Endothelial cell of umbilical vein (primary cell): Measurements from ENCODE around the gene COL17A1. TPM values are rescaled to one million over a fixed set of nuclear protein-coding genes. Genes with fewer than 3 reads are reported as not detected.

Experiments
- BruUV-seq: library from RNA; stranded (reverse); fragments of 400-500 nt; replicated peaks from 2 replicates; lab custom pipeline; 2021; lab: Mats Ljungman, UMichigan
- CTCF ChIA-PET: fragments of 300-600, 350-600 bp; sonication (Branson Sonifier 250); formaldehyde crosslinking; loops from one replicate; lab custom pipeline; 2021; ENCODE audit warnings: antibody characterized with exemption, inconsistent platforms; lab: Charles Lee
- POLR2A ChIA-PET: fragments of 300-600, 350-600 bp; sonication (Branson Sonifier 250); formaldehyde crosslinking; loops from one replicate; lab custom pipeline; 2021; ENCODE audit warnings: antibody characterized with exemption, inconsistent platforms; lab: Charles Lee
- DNase-seq: peaks from one replicate; pipeline ENCODE4 v3.0.0-alpha.2; 2011; ENCODE audit warnings: low read depth, low spot score
- FAIRE-seq: peaks from 2 replicates; lab custom pipeline; 2011; peaks lifted over from hg19 to GRCh38; lab: Jason Lieb, UNC
- H2AFZ ChIP-seq: 2 replicates; pipeline ENCODE4 v1.6.0; 2012; ENCODE audit warnings: low read depth, low read length, control low read depth, inconsistent platforms
- H3K27ac ChIP-seq: 2 replicates; pipeline ENCODE4 v1.5.1; 2011; ENCODE audit warnings: low read depth, mild to moderate bottlenecking, control low read depth, low read length, moderate library complexity; ENCODE audit not compliant: insufficient read depth
- H3K27me3 ChIP-seq, 2 experiments: 2 replicates each; pipeline versions ENCODE4 v1.6.0 to v1.6.1; 2011; ENCODE audit warnings: low read length in 2 of 2, mixed read lengths in 1 of 2; ENCODE audit not compliant: control insufficient read depth in 2 of 2, insufficient read depth in 2 of 2
- H3K36me3 ChIP-seq, 2 experiments: 2 replicates in 1 of 2; 3 replicates in 1 of 2; pipeline ENCODE4 v1.5.1; 2011; ENCODE audit warnings: low read length in 2 of 2, mild to moderate bottlenecking in 1 of 2, moderate library complexity in 1 of 2; ENCODE audit not compliant: control insufficient read depth in 2 of 2, insufficient read depth in 2 of 2; ENCODE audit errors: extremely low read depth in 1 of 2
- H3K4me1 ChIP-seq: 3 replicates; pipeline ENCODE4 v1.5.1; 2011; ENCODE audit warnings: mild to moderate bottlenecking, low read length; ENCODE audit not compliant: control insufficient read depth, insufficient read depth; ENCODE audit errors: extremely low read depth
- H3K4me2 ChIP-seq: 2 replicates; pipeline ENCODE4 v1.6.1; 2011; ENCODE audit warnings: low read length, control low read depth, mixed read lengths; ENCODE audit not compliant: insufficient read depth
- H3K4me3 ChIP-seq, 3 experiments: fragments of 200-600 bp in 1 of 3; sonication (generic), shearing (Covaris generic) in 1 of 3; replicated peaks in 1 of 3; 2 replicates each; pipeline ENCODE4 v1.5.1; 2011 to 2016; ENCODE audit warnings: control low read depth in 3 of 3, low read length in 3 of 3, mild to moderate bottlenecking in 2 of 3, inconsistent platforms in 1 of 3, low read depth in 1 of 3, moderate library complexity in 1 of 3; ENCODE audit not compliant: insufficient read depth in 1 of 3
- H3K79me2 ChIP-seq: 2 replicates; pipeline ENCODE4 v1.6.0; 2012; ENCODE audit warnings: low read length, inconsistent platforms; ENCODE audit not compliant: control insufficient read depth, insufficient read depth
- H3K9ac ChIP-seq: replicated peaks from 2 replicates; pipeline ENCODE3; 2011; ENCODE audit warnings: low read length, control low read depth; ENCODE audit not compliant: insufficient read depth; ENCODE audit errors: extremely low read depth
- H3K9me1 ChIP-seq: replicated peaks from 3 replicates; pipeline ENCODE4 v1.6.0; 2011; ENCODE audit warnings: mild to moderate bottlenecking, low read length; ENCODE audit not compliant: control insufficient read depth, insufficient read depth; ENCODE audit errors: extremely low read depth
- H3K9me3 ChIP-seq: replicated peaks from 2 replicates; pipeline ENCODE4 v1.5.1; 2012; ENCODE audit warnings: low read length, inconsistent platforms; ENCODE audit not compliant: control insufficient read depth, insufficient read depth
- H4K20me1 ChIP-seq: replicated peaks from 2 replicates; pipeline ENCODE3; 2011; ENCODE audit warnings: mild to moderate bottlenecking, low read length; ENCODE audit not compliant: control insufficient read depth, insufficient read depth; ENCODE audit errors: extremely low read depth
- EZH2 ChIP-seq: IDR thresholded peaks from 2 replicates; pipeline ENCODE4 v1.6.1; 2012; ENCODE audit warnings: borderline replicate concordance, low read depth, mild to moderate bottlenecking, moderate library complexity, low read length, inconsistent platforms; ENCODE audit not compliant: severe bottlenecking
- FOS ChIP-seq: IDR thresholded peaks from 2 replicates; pipeline ENCODE4 v1.6.1; 2011; ENCODE audit warnings: mild to moderate bottlenecking, low read length, moderate library complexity, borderline replicate concordance; ENCODE audit not compliant: insufficient read depth
- GATA2 ChIP-seq: IDR thresholded peaks from 2 replicates; pipeline ENCODE4 v1.7.0; 2011; ENCODE audit warnings: low read depth, mild to moderate bottlenecking, moderate library complexity, mixed read lengths, low read length; ENCODE audit not compliant: insufficient read length, insufficient read depth
- JUN ChIP-seq: IDR thresholded peaks from 2 replicates; pipeline ENCODE4 v1.6.1; 2011; ENCODE audit warnings: borderline replicate concordance, low read depth; ENCODE audit not compliant: insufficient read length, insufficient read depth
- MYC ChIP-seq: IDR thresholded peaks from one replicate; pipeline ENCODE4 v1.6.1; 2011; ENCODE audit warnings: mild to moderate bottlenecking, low read depth, low read length
- POLR2A ChIP-seq: IDR thresholded peaks from 2 replicates; pipeline ENCODE4 v1.6.1; 2012; ENCODE audit warnings: low read depth, mild to moderate bottlenecking, control low read depth, low read length
- POLR2AphosphoS5 ChIP-seq: IDR thresholded peaks from 2 replicates; pipeline ENCODE4 v1.6.1; 2012; ENCODE audit warnings: low read depth, mild to moderate bottlenecking, control low read depth, low read length, moderate library complexity; ENCODE audit not compliant: insufficient read depth
- dilution Hi-C: fragments of 300-500 bp; cut with MboI; formaldehyde crosslinking; loops from one replicate; pipeline ENCODE4 v1.15.0; 2019; ENCODE audit warnings: low sequenced_read_pairs; ENCODE audit not compliant: extremely low pct_ligation_motif_present
- intact Hi-C: fragments of 100-400 bp; cut with micrococcal nuclease; formaldehyde crosslinking; loops from one replicate; pipeline ENCODE4 v1.10.0; 2022
- polyA plus RNA-seq, 4 experiments: library from polyadenylated mRNA; depleted of rRNA in 3 of 4; stranded (reverse) in 3 of 4; unstranded in 1 of 4; fragments of >200 nt; gene quantifications; 2 replicates each; pipeline versions ENCODE4 v1.2.1 to v1.2.3, GENCODE V29; 2011 to 2012; ENCODE audit warnings: missing spikeins in 1 of 4
- total RNA-seq: library from RNA; stranded (reverse); gene quantifications from 2 replicates; pipeline ENCODE4 v1.2.3, GENCODE V29; 2021
- TF ChIP-seq, protein P1 (sequence below): IDR thresholded peaks from 2 replicates; pipeline ENCODE4 v1.6.1; 2011; ENCODE audit not compliant: insufficient read depth, insufficient read length
- TF ChIP-seq, protein P2 (sequence below), 2 donors: IDR thresholded peaks; 1 replicate in 1 of 2; 2 replicates in 1 of 2; pipeline ENCODE4 v1.5.1; 2011; ENCODE audit warnings: low read length in 2 of 2, mild to moderate bottlenecking in 2 of 2, moderate library complexity in 2 of 2, control low read depth in 1 of 2, inconsistent platforms in 1 of 2, low read depth in 1 of 2; ENCODE audit not compliant: insufficient read depth in 1 of 2; ENCODE audit errors: extremely low read depth in 1 of 2

COL17A1 gene
- total and polyA plus RNA-seq, 2 donors (not counting 3 experiments of a cell fraction or from before 2014, with no cell fraction given): 0.57 to 1.3 TPM

GRCh38 chr10:104061196-104061595, 24.5 kb downstream of the COL17A1 start:
- Histone ChIP-seq H3K27ac (no peak overlapping the region), H3K27me3 (no peaks in the 10 kb centered on the region), H3K4me3 (no peak overlapping the region), H3K79me2 (no peaks in the 10 kb centered on the region), H3K36me3 (no peaks in the 10 kb centered on the region), H3K4me2 (no peak overlapping the region), H2AFZ (no peak overlapping the region), H3K4me1 (no peaks in the 10 kb centered on the region), H3K9me3 (no peaks in the 10 kb centered on the region), H3K9me1 (no peaks in the 10 kb centered on the region), H4K20me1 (no peaks in the 10 kb centered on the region), H3K9ac (no peak overlapping the region)
- CTCF ChIA-PET: interaction anchor here (1.0 to 1.2 kb wide), 2 partner anchors 16 to 60 kb away, joined by 4 to 6 read pairs; partner anchors contain the start of gene SFR1
- intact Hi-C loops (no loop called here), dilution Hi-C loops (no loop called here)
- TF ChIP-seq GATA2: no peak
- no peak for TF ChIP-seq MYC
- no peak for TF ChIP-seq FOS
- TF ChIP-seq EZH2: no peak
- no peak for TF ChIP-seq JUN
- TF ChIP-seq, protein P1, sequence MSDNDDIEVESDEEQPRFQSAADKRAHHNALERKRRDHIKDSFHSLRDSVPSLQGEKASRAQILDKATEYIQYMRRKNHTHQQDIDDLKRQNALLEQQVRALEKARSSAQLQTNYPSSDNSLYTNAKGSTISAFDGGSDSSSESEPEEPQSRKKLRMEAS: no peak
- no peak for TF ChIP-seq POLR2A
- no peak for TF ChIP-seq POLR2AphosphoS5
- TF ChIP-seq, protein P2, sequence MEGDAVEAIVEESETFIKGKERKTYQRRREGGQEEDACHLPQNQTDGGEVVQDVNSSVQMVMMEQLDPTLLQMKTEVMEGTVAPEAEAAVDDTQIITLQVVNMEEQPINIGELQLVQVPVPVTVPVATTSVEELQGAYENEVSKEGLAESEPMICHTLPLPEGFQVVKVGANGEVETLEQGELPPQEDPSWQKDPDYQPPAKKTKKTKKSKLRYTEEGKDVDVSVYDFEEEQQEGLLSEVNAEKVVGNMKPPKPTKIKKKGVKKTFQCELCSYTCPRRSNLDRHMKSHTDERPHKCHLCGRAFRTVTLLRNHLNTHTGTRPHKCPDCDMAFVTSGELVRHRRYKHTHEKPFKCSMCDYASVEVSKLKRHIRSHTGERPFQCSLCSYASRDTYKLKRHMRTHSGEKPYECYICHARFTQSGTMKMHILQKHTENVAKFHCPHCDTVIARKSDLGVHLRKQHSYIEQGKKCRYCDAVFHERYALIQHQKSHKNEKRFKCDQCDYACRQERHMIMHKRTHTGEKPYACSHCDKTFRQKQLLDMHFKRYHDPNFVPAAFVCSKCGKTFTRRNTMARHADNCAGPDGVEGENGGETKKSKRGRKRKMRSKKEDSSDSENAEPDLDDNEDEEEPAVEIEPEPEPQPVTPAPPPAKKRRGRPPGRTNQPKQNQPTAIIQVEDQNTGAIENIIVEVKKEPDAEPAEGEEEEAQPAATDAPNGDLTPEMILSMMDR (IDR thresholded peaks at IDR 0.05; ENCODE audit: extremely low read depth in 1 of 2, insufficient read depth in 1 of 2, low read depth in 1 of 2, low read length in 2 of 2): no peak
- FAIRE-seq: no peak
- POLR2A ChIA-PET: no interaction called here
- BruUV-seq: no TSS peak
- DNase-seq: no peak
